ENCODE results near the gene RHBDL1. TPM values are rescaled to one million over a fixed set of nuclear protein-coding genes. Genes with fewer than 3 reads are reported as not detected.
A peak's percentile ranks its signal among the peaks of the same experiment; 100 is the strongest.

RHBDL1 gene
- total and polyA plus RNA-seq, 9 of the 15 experiments (the other 6 are each of a cell fraction or from before 2014, with no cell fraction given): 0.03 to 5.6 (median 1.3) TPM; not detected in 1

- no peak for TF ChIP-seq ZKSCAN1 (IDR thresholded peaks at IDR 0.05; ENCODE audit: low read depth, low read length)
- TF ChIP-seq, protein P1, sequence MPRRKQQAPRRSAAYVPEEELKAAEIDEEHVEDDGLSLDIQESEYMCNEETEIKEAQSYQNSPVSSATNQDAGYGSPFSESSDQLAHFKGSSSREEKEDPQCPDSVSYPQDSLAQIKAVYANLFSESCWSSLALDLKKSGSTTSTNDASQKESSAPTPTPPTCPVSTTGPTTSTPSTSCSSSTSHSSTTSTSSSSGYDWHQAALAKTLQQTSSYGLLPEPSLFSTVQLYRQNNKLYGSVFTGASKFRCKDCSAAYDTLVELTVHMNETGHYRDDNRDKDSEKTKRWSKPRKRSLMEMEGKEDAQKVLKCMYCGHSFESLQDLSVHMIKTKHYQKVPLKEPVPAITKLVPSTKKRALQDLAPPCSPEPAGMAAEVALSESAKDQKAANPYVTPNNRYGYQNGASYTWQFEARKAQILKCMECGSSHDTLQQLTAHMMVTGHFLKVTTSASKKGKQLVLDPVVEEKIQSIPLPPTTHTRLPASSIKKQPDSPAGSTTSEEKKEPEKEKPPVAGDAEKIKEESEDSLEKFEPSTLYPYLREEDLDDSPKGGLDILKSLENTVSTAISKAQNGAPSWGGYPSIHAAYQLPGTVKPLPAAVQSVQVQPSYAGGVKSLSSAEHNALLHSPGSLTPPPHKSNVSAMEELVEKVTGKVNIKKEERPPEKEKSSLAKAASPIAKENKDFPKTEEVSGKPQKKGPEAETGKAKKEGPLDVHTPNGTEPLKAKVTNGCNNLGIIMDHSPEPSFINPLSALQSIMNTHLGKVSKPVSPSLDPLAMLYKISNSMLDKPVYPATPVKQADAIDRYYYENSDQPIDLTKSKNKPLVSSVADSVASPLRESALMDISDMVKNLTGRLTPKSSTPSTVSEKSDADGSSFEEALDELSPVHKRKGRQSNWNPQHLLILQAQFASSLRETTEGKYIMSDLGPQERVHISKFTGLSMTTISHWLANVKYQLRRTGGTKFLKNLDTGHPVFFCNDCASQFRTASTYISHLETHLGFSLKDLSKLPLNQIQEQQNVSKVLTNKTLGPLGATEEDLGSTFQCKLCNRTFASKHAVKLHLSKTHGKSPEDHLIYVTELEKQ (CRISPR knock-in tag; IDR thresholded peaks at IDR 0.05): no peak
- TF ChIP-seq NFRKB (IDR thresholded peaks at IDR 0.05; ENCODE audit: low read depth): no peak
- TF ChIP-seq PHF8 (IDR thresholded peaks at IDR 0.05; ENCODE audit: borderline replicate concordance, low read length): peak; percentile 50; the same call in 1 of the 2 replicates
- TF ChIP-seq DNMT1 (IDR thresholded peaks at IDR 0.05): no peak
- TF ChIP-seq NCOA2 (IDR thresholded peaks at IDR 0.05; ENCODE audit: partially characterized antibody in 2 of 2): no peak
- no peak for TF ChIP-seq ZNF146 (CRISPR knock-in tag; IDR thresholded peaks at IDR 0.05; ENCODE audit: unreplicated experiment)
- TF ChIP-seq EGR1 (conservative IDR thresholded peaks at IDR 0.05): no peak
- TF ChIP-seq MTA3 (IDR thresholded peaks at IDR 0.05; ENCODE audit: borderline replicate concordance): peak; percentile 78
- no peak for TF ChIP-seq SMARCC2 (IDR thresholded peaks at IDR 0.05; ENCODE audit: low read depth)
- TF ChIP-seq MAFK (IDR thresholded peaks at IDR 0.05; ENCODE audit: low read length): no peak
- 0 out of 2 replicates have a peak, but pooled peaks have one; percentile 9 for TF ChIP-seq ZNF511 (CRISPR knock-in tag; IDR thresholded peaks at IDR 0.05)
- TF ChIP-seq TEAD2 (tag; IDR thresholded peaks at IDR 0.05): no peak
- no peak for TF ChIP-seq NR2C2 (CRISPR knock-in tag; IDR thresholded peaks at IDR 0.05)
- TF ChIP-seq NR2C2 (tag; IDR thresholded peaks at IDR 0.05): peak; percentile 23; the same call in 1 of the 2 replicates
- TF ChIP-seq DPF2 (IDR thresholded peaks at IDR 0.05): no peak
- no peak for TF ChIP-seq ZNF780A (CRISPR knock-in tag; IDR thresholded peaks at IDR 0.05)
- no peak for TF ChIP-seq TCF3 (CRISPR knock-in tag; IDR thresholded peaks at IDR 0.05)
- no peak for TF ChIP-seq NR2C1 (IDR thresholded peaks at IDR 0.05)
- 0 out of 2 replicates have a peak, but pooled peaks have one; percentile 6 for TF ChIP-seq NR2C1 (tag; IDR thresholded peaks at IDR 0.05)
- no peak for TF ChIP-seq ZNF695 (CRISPR knock-in tag; IDR thresholded peaks at IDR 0.05)
- TF ChIP-seq FOS (IDR thresholded peaks at IDR 0.05; ENCODE audit: extremely low read depth, insufficient read length): no peak
- no peak for TF ChIP-seq ZNF197 (CRISPR knock-in tag; IDR thresholded peaks at IDR 0.05; ENCODE audit: low read depth)
- TF ChIP-seq, protein P2, sequence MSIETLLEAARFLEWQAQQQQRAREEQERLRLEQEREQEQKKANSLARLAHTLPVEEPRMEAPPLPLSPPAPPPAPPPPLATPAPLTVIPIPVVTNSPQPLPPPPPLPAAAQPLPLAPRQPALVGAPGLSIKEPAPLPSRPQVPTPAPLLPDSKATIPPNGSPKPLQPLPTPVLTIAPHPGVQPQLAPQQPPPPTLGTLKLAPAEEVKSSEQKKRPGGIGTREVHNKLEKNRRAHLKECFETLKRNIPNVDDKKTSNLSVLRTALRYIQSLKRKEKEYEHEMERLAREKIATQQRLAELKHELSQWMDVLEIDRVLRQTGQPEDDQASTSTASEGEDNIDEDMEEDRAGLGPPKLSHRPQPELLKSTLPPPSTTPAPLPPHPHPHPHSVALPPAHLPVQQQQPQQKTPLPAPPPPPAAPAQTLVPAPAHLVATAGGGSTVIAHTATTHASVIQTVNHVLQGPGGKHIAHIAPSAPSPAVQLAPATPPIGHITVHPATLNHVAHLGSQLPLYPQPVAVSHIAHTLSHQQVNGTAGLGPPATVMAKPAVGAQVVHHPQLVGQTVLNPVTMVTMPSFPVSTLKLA (conservative IDR thresholded peaks at IDR 0.05): peak; percentile 68
- no peak for TF ChIP-seq CHCHD3 (CRISPR knock-in tag; IDR thresholded peaks at IDR 0.05)
- TF ChIP-seq EP400 (IDR thresholded peaks at IDR 0.05): peak; percentile 69; the same call in 1 of the 2 replicates
- no peak for TF ChIP-seq NFXL1 (CRISPR knock-in tag; IDR thresholded peaks at IDR 0.05)
These were observed 52.0 kb downstream of the RHBDL1 start (continued) for GRCh38 chr16:727291-727977.

Data from K562 (cell line).